NOMO-1 treated with dmso at 0.1 percent for 144 hours (cell line): Measurements from ENCODE around the gene TOX3.

Source experiments
- DNase-seq: peaks from one replicate; lab custom pipeline; 2025; ENCODE audit not compliant: unreplicated experiment; lab: John Stamatoyannopoulos, UW

The TOX3 gene

DNA sequence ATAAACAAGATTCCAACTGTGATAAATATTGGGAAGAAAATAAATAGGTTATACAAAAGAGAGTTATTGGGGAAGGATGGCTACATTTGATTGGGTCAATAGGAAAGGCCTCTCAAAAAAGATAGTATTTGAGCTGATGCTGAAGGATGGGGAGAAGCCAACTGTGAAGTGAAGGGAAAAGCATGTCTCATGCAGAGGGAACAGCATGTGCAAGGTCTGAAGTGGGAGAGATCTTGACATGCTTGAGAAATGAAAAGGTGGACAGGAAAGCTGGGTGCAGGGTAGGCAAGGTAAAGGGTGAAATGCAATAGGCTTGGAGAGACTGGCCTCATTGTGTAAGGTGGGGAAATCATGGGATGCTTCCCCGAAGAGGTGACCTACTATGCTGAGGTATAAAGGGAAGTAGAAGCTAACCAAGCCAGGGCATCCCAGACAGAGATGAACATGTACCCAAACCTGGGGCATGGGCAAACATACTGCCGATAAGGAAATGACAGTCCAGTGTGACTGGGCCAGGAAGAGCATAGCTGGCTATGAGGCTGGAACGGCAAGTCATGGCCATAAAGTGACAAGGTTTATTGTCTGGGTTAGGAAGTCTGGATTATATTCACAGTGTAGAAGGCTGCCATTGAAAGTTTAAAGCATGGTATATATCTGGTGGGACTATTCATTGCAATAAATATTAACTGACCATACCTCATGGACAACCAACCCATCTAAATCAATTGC lies 91.2 kb downstream of the TOX3 start:
- DNase-seq = no peak

GRCh38 chr16:52453644-52454043 lies 93.3 kb downstream of the TOX3 start:
- no peak for DNase-seq

DNA sequence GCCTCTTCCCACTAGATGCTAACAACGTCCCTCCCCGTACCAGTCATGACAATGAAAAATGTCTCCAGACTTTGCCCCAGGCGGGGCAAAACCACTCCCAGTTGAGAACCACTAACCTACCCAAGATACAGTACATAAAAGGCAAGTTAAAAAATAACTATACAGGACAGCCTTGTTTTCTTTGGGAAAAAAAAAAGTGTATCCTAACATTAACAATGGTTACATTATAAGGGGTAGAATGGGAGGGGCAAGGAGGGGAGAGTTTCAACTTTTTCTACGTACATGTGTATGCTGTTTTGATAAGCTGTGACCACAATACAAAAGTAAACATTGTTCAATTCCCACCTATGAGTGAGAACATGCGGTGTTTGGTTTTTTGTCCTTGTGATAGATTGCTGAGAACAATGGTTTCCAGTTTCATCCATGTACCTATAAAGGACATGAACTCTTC lies 94.9 kb downstream of the TOX3 start:
- no peak for DNase-seq

GRCh38 chr16:52450916-52451315 lies 96.0 kb downstream of the TOX3 start:
- DNase-seq = no peak

DNA sequence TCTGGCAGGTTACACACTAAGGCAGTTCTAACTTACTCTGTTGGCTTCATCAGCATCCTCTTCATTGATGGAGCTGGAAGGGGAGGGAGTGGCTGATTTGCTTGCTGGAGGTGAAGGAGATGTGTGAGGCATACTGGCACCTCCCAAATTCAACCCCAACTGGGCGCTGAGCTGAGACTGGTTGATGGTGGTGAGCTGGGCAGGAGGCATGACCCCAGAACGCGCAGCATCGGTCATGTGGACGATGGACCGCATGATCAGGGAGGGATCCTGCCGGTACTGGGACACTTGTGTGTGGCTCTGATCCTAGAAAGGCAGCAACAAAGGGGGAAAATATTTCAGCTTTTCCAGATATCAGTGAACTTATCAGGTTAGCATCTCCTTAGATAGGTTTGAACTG lies 96.7 kb downstream of the TOX3 start:
- no peak for DNase-seq

- no peak for DNase-seq
These were observed 100.9 kb downstream of the TOX3 start for GRCh38 chr16:52446080-52446479.

DNA sequence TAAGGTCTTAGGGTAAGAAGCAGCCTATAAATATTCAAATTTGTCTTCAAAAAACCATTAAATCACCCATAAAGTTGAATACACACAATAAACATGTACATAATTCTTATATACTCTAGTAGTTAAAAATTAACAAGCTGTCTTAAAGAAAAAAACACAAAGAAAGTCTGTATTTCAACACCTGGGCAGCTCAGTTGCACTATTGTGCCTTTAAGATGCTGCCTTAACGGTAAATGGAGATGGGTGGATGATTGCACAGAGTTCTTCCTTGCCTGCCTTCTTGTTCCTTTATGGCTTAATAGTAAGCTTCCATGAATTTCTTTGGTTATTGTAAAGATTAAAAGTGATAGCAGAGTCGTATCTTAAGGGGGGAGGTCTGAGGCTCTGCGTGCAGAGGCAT lies 105.1 kb downstream of the TOX3 start:
- no peak for DNase-seq

- no peak for DNase-seq
These were observed 106.7 kb downstream of the TOX3 start for GRCh38 chr16:52440248-52440647.

GRCh38 chr16:52439750-52440149 lies 107.2 kb downstream of the TOX3 start:
- no peak for DNase-seq

DNA sequence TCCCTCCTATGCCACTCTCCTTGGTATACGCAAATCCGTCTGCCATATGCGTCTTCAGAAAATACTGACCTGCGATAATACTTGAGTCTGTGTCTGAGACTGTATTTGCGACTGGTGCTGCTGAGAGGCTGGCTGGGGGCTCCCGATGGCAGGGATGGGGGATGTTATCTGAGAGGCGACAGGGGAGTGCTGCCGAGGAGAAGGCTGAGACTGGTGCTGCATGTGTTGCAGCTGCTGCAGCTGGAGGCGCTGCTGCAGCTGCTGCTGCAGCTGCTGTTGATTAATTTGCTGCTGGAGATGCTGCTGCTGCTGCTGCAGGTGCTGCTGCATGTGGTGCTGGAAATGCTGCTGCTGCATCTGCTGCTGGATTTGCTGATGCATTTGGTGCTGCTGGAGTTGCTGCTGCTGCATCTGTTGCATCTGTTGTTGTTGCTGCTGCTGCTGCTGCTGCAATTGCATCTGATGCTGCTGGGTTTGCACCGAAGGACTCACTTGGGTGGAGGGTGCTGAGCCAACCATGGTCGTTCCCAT lies 107.7 kb downstream of the TOX3 start:
- no peak for DNase-seq

GRCh38 chr16:52437277-52437670 lies 109.7 kb downstream of the TOX3 start:
- DNase-seq = no peak

GRCh38 chr16:52436339-52437276 lies 110.3 kb downstream of the TOX3 start:
- no peak for DNase-seq

- no peak for DNase-seq
These were observed 112.7 kb downstream of the TOX3 start for GRCh38 chr16:52434224-52434623.

GRCh38 chr16:52433643-52434042 lies 113.3 kb downstream of the TOX3 start:
- DNase-seq = no peak

- no peak for DNase-seq
These were observed 122.4 kb downstream of the TOX3 start for GRCh38 chr16:52424591-52424990.

DNA sequence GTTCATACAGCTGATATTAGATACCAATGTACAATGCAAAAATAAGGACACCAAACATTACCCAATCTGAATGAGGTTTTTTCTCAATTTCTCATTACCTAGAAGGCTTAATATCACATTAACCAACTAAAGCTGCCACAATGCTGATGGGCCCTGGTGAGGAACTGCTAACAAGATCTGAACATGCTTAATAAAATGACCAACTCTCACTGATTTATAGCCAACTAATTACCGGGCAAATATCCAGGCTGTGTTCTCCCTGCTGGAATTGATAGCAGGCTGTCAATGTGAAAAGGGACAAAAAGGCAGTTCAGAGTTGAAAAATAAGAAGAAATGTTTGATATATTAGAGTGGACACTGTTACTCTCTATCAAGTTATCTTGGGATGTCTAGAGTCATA lies 124.6 kb downstream of the TOX3 start:
- no peak for DNase-seq

DNA sequence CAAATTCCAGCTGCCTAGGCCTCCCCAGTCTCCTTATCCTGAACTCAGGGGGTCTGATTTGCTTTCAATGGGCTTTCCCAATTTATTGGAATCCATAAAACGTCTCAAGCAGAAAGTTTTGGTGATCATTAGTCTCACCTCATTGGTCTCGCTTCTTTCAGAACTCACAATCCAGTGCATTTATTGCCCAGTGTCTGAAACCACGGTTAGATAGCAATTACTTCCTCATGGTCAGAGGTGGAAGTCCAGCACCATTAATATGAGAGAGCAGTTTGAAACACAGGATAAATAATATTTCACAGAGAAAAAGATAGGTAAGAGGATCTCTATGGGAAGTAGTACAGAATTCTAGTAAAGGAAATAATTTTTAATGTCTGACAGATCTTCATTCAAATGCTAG lies 128.7 kb downstream of the TOX3 start:
- no peak for DNase-seq

- DNase-seq = no peak
These were observed 130.1 kb downstream of the TOX3 start for GRCh38 chr16:52416888-52417287.

DNA sequence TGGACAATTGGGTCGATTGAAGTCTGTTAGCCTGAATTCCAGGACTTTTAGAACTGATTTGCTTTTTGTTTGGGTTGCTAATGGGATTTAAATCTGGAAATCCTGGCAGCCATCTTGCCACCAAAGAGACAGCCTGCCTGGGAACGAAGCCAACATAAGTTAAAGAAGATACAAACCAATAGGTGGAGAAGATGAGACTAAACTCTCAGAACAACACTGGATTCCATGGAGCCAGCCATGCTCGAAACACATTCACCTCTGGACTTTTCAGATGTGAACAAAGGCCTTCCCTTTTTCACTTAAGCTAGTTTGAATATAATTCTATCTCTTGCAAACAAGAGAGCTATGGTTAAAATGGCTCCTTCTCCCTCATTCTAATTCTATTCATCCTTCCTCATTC lies 135.9 kb downstream of the TOX3 start:
- no peak for DNase-seq

DNA sequence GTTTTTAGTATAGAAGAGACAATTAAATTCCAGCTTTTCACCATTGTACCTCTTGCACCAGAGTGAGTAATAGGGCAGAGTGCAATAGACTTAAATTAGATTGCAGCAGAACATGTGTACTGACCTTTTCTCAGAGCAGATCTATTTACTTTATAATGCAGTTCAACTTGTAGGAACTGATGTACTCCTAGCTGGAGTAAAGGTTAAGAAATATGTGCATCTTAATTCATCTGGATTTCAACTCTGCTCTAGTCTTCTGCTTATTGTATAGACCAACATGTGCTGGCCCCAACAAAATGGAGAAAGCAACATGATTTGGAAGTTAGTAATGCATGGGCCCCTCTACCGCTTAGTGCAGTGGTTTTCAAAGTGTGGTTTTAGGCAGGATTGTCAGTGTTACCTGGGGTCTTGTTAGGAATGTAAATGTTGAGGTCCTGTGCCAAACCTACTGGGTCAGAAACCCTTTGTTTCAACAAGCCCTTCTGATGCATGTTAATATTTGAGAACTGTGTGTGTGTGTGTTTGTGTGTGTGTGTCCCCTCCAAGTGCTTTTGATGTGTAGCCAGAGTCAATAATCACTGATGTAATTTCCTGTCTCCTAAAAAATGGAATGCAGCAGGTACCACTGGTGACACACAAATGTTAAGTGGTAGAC lies 138.6 kb downstream of the TOX3 start:
- no peak for DNase-seq

DNA sequence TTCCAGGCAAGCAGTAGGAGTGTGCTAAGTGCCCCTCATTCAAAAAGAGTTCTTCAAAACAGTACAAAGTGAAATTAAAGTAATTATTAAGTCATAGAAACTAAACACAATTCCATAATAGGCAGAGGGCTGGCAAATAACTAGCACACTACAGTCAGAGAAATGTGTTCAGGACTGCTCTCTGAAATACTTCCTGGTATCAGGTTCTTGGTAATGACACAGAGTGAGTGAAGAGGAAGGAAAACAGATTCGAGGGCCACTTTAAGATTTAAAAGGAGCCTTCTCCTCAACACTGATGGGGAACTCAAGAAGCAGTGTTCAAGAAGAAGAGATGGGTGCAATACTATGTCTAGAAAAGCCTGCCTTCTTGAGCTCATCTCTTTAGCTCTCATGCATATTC lies 139.2 kb downstream of the TOX3 start:
- DNase-seq = no peak
